Measurements from ENCODE around the gene MVB12B. TPM values are rescaled to one million over a fixed set of nuclear protein-coding genes. Genes with fewer than 3 reads are reported as not detected.
"Not testable (repeated sequence)": the region's sequence is repeated elsewhere in the genome, so short reads cannot be mapped to it uniquely, and the experiment has no call there.

Gene MVB12B
- total and polyA plus RNA-seq, 8 donors, result 2.3 to 21.9 (median 6.4) TPM

- Histone ChIP-seq H3K36me3 (peaks cover 0 to 17% (median 7%) of the 10 kb centered on the region in 4 donors), H3K4me3 (no peak overlapping the region), H3K9me3 (no peaks in the 10 kb centered on the region), H3K27me3 (no peaks in the 10 kb centered on the region), H3K27ac (no peak overlapping the region), H3K4me1 (peaks cover 0 to 37% (median 9%) of the 10 kb centered on the region in 4 donors)
- DNase-seq, result no peak
- 91 to 96% (median 96%) methylated on average over 14 of the region's 14 CpGs for WGBS, 5 donors
- TF ChIP-seq POLR2A (IDR thresholded peaks at IDR 0.05) (no peak), CTCF (IDR thresholded peaks at IDR 0.05) (no peak), EP300 (IDR thresholded peaks at IDR 0.05) (no peak), POLR2AphosphoS5 (IDR thresholded peaks at IDR 0.05) (no peak)
- intact Hi-C loops (cut with DNase I; ENCODE audit: low total_unique reads), result no loop called here
These were observed 148.3 kb downstream of the MVB12B start for GRCh38 chr9:126474786-126475485.

- 90 to 93% (median 92%) methylated on average over 12 of the region's 12 CpGs for WGBS, 5 donors
- TF ChIP-seq EP300 (IDR thresholded peaks at IDR 0.05) (no peak), CTCF (IDR thresholded peaks at IDR 0.05) (no peak), POLR2A (IDR thresholded peaks at IDR 0.05) (no peak), POLR2AphosphoS5 (IDR thresholded peaks at IDR 0.05) (no peak)
- Histone ChIP-seq H3K27me3 (no peaks in the 10 kb centered on the region), H3K27ac (no peak overlapping the region), H3K4me3 (no peak overlapping the region), H3K9me3 (no peaks in the 10 kb centered on the region), H3K36me3 (peaks cover 0 to 25% (median 16%) of the 10 kb centered on the region in 4 donors), H3K4me1 (peaks cover 0 to 29% (median 3%) of the 10 kb centered on the region in 4 donors)
- no peak for DNase-seq
- intact Hi-C loops (cut with DNase I; ENCODE audit: low total_unique reads), result no loop called here
These were observed 149.4 kb downstream of the MVB12B start for GRCh38 chr9:126475933-126476555.

GRCh38 chr9:126477432-126477831, 150.8 kb downstream of the MVB12B start:
- intact Hi-C loops (cut with DNase I; ENCODE audit: low total_unique reads); H3K4me3 ChIP-seq; H3K9me3 ChIP-seq; H3K27me3 ChIP-seq; DNase-seq; H3K27ac ChIP-seq: not testable (repeated sequence)
- Histone ChIP-seq H3K36me3 (peaks cover 0 to 36% (median 29%) of the 10 kb centered on the region in 4 donors), H3K4me1 (peaks cover 0 to 25% (median 6%) of the 10 kb centered on the region in 4 donors)
- WGBS, 5 donors, result 76 to 90% (median 87%) methylated on average over 3 of the region's 3 CpGs

- whole genome bisulfite sequencing, 5 donors, result 89 to 96% (median 95%) methylated on average over 6 to 8 of the region's 8 CpGs
These were observed 151.8 kb downstream of the MVB12B start for GRCh38 chr9:126478216-126478981.

More at GRCh38 chr9:126478216-126478981, 151.8 kb downstream of the MVB12B start:
- Histone ChIP-seq H3K36me3 (peaks cover 0 to 46% (median 37%) of the 10 kb centered on the region in 4 donors), H3K4me3 (no peak overlapping the region), H3K27ac (no peak overlapping the region), H3K9me3 (no peaks in the 10 kb centered on the region), H3K4me1 (peaks cover 0 to 20% (median 3%) of the 10 kb centered on the region in 4 donors), H3K27me3 (no peaks in the 10 kb centered on the region)
- intact Hi-C loops (cut with DNase I; ENCODE audit: low total_unique reads), result no loop called here
- DNase-seq, result no peak
- TF ChIP-seq POLR2AphosphoS5 (IDR thresholded peaks at IDR 0.05) (no peak), POLR2A (IDR thresholded peaks at IDR 0.05) (no peak), EP300 (IDR thresholded peaks at IDR 0.05) (no peak), CTCF (IDR thresholded peaks at IDR 0.05) (no peak)
